Activated CD8-positive, alpha-beta memory T cell treated with anti-CD3 and anti-CD28 coated beads for 36 hours (primary cell): ENCODE results near the gene SH3BGR. TPM values are rescaled to one million over a fixed set of nuclear protein-coding genes. Genes with fewer than 3 reads are reported as not detected.
"Not testable (repeated sequence)": the region's sequence is repeated elsewhere in the genome, so short reads cannot be mapped to it uniquely, and the experiment has no call there.

Experiments
- CTCF ChIA-PET: fragments of 350-600 bp; sonication (Branson Sonifier 250); formaldehyde crosslinking; loops from one replicate; lab custom pipeline; 2021; ENCODE audit warnings: antibody characterized with exemption; lab: Charles Lee
- POLR2A ChIA-PET: fragments of 350-600 bp; sonication (Branson Sonifier 250); formaldehyde crosslinking; loops from one replicate; lab custom pipeline; 2021; ENCODE audit warnings: antibody characterized with exemption; lab: Charles Lee
- total RNA-seq, 2 experiments: library from RNA; stranded (reverse); gene quantifications; one replicate each; pipeline ENCODE4 v1.2.3, GENCODE V29; 2021

SH3BGR gene
- total RNA-seq, 2 experiments from 2014 or later: 3.6 to 4.7 TPM

GRCh38 chr21:39533545-39534380 lies 82.0 kb downstream of the SH3BGR start:
- CTCF ChIA-PET: interaction anchor here (1.2 kb wide), 1 partner anchor 15 kb away, joined by 3 read pairs; no protein-coding TSS in a partner anchor
- POLR2A ChIA-PET: no interaction called here

DNA sequence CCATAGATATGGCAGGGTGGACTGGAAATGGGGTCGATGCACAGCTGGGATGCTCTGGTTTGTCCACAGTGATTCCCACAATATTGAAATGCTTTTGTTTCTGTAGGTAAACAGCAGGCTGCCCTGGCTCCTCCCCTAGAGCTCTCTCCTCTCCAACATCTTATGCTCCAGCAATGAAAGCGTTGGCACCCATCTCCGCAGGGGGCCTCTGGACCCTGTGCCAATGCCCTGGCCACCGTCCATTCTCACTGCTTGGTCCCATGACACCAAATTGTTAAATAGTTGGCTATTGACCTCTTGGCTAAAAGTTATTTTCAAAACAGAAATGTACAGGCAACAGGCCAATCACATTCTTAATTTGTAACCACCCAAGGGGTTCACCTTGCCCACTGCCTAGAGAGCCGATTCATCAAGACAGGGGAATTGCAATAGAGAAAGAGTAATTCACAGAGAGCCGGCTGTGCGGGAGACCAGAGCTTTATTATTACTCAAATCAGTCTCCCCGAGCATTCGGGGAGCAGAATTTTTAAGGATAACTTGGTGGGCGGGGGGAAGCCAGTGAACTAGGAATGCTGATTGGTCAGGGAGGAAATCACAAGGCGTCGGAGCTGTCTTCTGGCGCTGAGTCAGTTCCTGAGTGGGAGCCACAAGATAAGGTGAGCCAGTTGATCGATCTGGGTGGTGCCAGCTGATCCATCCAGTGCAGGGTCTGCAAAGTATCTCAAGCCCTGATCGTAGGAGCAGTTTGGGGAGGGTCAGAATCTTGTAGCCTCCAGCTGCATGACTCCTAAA lies 84.1 kb downstream of the SH3BGR start:
- ChIA-PET POLR2A (interaction anchor here (0.6 kb wide), 1 partner anchor 1389 kb away, joined by 3 read pairs; no protein-coding TSS in a partner anchor), CTCF (interaction anchor here (1.2 kb wide), 1 partner anchor 18 kb away, joined by 3 read pairs; no protein-coding TSS in a partner anchor)

GRCh38 chr21:39536835-39537234 lies 85.1 kb downstream of the SH3BGR start:
- POLR2A ChIA-PET: no interaction called here
- CTCF ChIA-PET: no interaction called here

- CTCF ChIA-PET: no interaction called here
Measured at GRCh38 chr21:39537571-39537970, 85.8 kb downstream of the SH3BGR start.

GRCh38 chr21:39538453-39539042 lies 86.8 kb downstream of the SH3BGR start:
- CTCF ChIA-PET: no interaction called here
- POLR2A ChIA-PET: no interaction called here

More at GRCh38 chr21:39537571-39537970, 85.8 kb downstream of the SH3BGR start:
- POLR2A ChIA-PET: no interaction called here

GRCh38 chr21:39540367-39540766 lies 88.6 kb downstream of the SH3BGR start:
- POLR2A ChIA-PET, CTCF ChIA-PET: not testable (repeated sequence)

GRCh38 chr21:39542736-39543135 lies 91.0 kb downstream of the SH3BGR start:
- ChIA-PET CTCF (no interaction called here), POLR2A (no interaction called here)

- CTCF ChIA-PET: no interaction called here
- POLR2A ChIA-PET: no interaction called here
Measured at GRCh38 chr21:39546522-39546921, 94.8 kb downstream of the SH3BGR start.

DNA sequence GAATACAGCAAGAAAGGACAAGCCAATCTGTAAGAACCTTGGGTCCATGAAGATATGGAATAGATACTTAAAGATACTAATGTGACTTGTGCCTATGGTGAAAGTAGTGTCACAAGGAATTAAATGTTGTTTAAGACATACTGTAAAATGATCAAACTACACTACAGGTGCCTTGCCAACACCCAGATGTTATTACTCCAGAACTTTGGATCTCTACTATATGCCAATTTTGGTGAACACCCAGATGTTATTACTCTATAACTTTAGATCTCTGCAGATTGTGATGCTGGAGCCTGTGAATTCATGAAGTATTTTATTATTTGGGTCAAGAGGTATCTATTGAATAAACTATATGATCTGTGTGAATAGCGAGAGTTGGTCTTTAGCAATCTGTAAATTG lies 101.1 kb downstream of the SH3BGR start:
- ChIA-PET POLR2A (no interaction called here), CTCF (no interaction called here)

- CTCF ChIA-PET: no interaction called here
Measured at GRCh38 chr21:39553331-39553730, 101.6 kb downstream of the SH3BGR start.

GRCh38 chr21:39555911-39556590 lies 104.3 kb downstream of the SH3BGR start:
- ChIA-PET CTCF (no interaction called here), POLR2A (no interaction called here)

More at GRCh38 chr21:39553331-39553730, 101.6 kb downstream of the SH3BGR start:
- POLR2A ChIA-PET: no interaction called here

DNA sequence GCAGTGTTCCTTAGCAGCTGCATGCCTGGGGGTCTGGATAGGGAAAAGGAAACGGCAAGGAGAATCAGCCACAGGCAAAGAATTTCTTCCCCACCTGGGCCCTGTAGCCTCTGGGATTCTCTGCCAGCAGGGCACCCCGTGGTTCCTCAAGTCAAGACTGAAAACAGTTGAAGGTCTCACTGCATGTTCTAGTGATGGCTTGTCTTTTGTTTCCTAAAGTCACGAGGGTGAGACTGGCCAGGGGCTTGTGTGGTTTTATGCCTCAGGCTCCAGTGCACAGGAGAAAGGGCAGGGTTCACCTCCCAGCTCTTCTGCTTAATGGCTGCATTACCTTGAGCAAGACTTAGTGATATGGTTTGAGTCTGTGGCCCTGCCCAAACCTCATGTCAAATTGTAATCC lies 107.7 kb downstream of the SH3BGR start:
- POLR2A ChIA-PET: no interaction called here
- CTCF ChIA-PET: no interaction called here

DNA sequence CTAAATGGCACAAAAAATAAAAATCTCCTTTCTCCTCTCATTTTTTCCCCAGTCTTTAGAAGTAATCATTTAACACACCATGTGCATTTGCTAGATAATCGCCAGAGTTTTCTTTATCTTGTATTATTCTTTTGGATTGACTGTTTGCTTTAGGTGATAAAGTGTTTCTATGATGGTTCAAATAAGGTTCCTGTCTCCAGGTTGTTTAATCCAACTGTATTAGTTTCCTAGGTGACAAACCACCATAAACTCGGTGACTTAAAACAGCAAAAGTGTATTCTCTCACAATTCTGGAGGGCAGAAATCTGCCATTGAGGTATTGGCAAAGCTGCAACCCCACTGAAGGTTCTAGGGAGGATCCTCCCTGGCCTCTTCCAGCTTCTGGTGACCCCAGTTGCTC lies 109.4 kb downstream of the SH3BGR start:
- CTCF ChIA-PET: no interaction called here
- POLR2A ChIA-PET: no interaction called here

GRCh38 chr21:39562791-39563770 lies 111.3 kb downstream of the SH3BGR start:
- ChIA-PET POLR2A (no interaction called here), CTCF (no interaction called here)

- ChIA-PET POLR2A (no interaction called here), CTCF (no interaction called here)
Measured at GRCh38 chr21:39564200-39564599, 112.4 kb downstream of the SH3BGR start.
